Left hindlimb (tissue), 1 donor: ENCODE results near the gene COL27A1.
"Not testable (repeated sequence)": the region's sequence is repeated elsewhere in the genome, so short reads cannot be mapped to it uniquely, and the experiment has no call there.

Experiments used
- DNase-seq: peaks from one replicate; pipeline ENCODE4 v3.0.0-alpha.2; 2018

COL27A1 gene

DNA sequence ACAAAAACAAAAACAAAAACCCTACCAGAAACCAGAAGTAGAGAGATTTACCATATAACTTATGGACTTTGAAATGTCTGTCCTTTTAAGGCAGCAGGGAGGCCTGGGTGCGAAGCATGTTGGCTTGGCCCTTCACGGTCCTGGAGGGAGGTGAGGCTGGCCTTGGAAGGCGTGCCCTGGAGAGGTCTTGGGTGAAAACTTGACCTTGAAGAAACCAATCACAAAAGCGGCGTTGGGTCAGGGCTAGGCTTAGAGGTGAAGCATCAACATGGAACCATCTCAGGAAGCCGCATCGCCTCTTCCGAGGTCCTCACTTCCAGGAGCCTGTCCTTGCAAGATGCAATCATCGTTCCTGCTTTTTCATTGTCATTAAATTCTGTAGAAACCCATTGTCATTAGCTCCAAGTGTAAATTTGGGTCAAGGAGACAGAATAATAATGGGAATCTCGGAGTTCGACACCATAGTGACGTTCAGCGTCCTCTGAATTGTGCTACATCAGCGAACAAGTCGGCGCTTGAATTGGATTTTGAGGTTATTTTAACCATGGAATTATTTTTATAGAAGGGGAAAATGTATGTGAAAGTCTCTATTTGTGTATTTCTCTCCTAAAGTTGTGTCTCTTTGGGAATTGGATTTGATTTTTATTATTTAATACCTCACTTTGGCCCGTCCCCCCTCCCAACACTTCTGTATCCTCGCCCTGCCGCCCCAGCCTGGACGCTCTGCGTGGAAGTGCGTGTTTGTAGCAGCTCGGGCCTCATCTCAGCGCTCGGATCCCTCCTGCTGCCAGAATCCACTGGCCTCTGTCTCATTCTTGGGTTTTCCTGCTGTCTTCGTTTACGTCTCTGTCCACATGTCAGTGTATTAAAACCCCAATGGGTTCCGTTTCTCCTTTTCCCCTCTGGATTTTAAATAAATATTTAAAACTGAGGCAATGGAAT, 156.5 kb downstream of the COL27A1 start:
- DNase-seq = no peak

DNA sequence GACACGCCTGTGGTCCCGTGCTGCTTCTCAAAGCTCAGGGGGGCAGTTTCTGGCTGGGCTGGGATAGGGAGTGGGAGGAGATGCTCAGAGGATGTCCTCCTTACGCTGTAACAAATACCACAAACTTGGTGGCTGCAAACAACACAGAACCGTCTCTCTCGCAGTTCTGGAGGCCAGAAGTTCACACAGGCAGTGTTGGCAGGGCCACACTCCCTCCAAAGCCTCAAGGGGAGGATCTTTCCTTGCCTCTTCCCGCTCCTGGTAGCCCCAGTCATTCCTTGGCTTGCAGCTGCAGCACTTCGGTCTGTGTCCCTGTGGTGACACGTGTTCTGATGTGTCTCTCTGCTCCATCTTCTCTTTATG, 157.2 kb downstream of the COL27A1 start:
- no peak for DNase-seq

DNA sequence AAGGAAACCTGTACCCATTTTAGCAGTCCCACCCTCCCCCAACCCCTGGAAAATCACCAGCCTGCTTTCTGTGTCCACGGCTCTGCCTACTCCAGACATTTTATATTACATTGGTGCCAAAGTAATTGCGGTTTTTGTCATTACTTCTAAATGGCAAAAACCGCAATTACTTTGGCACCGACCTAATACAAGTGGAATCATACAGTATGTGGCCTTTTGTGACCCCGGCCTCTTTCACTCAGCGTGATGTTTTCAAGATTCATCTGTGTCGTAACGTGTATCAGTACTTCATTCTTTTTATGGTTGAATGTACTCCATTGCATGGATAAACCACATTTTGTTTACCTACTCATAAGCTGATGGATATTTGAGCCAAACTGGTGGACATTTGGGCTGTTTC, 157.8 kb downstream of the COL27A1 start:
- DNase-seq = no peak

DNA sequence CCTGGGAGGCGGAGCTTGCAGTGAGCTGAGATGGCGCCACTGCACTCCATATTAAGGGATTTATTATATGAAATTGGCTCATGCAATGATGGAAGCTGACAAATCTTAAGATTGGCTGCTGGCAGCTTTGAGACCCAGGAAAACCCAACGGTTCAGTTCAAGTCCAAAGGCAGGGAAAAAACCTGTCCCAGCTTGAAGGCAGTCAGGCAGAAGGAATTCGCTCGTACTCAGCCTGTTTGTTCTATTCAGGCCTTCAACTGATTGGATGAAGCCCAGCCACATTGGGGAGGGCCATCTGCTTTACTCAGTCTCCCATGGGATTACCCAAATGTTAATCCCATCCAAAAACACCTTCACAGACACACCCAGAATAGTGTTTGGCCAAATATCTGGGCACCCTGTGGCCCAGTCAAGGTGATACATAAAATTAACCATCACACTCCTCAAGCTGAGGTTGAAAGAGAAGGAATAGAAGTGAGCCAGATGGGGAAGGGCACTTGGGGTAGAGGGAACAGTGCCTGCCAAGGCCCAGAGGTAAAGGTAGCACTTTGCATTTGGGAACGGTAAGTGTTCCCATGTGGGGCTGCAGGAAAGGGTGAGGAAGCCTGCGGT, 159.0 kb downstream of the COL27A1 start:
- DNase-seq = no peak

DNA sequence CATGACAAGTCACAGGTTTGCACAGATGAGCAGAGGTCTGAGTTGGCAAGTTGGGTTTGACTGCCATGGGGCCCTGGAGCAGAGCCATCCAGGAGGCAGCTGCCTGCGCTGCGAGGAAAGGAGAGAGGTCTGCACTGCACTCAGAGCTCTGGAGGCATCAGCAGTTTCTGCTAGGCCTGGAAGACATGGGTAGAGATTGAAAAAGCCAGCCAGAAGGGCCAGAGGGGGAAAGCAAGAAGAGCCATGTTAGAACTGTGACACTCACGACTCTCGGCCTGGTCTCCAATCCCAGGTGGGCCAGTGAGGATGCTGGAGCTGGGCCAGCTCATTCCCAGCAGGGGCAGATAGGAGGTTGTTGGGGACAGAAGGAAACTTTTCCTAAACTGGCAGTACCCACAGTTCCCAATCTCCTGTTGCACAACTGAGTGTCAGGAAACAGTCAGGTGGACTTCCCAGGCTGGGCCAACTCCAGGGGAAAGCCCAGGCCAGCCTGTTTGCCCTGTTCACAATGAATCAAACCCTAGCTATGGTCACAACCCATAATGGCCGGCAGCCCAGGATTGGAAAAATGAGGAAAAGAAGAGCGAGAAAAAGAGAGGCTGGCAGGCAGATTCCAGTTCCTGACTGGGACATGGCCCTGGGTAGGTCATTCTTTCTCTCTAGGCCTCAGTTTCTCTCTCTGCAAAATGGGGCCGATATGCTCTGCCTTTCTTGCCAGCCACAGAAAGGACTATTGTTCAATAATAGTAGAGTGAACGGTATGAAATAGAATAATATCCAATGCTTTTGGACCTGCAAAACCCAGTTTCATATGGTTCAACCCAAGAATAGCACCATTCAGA, 159.8 kb downstream of the COL27A1 start:
- DNase-seq = no peak

DNA sequence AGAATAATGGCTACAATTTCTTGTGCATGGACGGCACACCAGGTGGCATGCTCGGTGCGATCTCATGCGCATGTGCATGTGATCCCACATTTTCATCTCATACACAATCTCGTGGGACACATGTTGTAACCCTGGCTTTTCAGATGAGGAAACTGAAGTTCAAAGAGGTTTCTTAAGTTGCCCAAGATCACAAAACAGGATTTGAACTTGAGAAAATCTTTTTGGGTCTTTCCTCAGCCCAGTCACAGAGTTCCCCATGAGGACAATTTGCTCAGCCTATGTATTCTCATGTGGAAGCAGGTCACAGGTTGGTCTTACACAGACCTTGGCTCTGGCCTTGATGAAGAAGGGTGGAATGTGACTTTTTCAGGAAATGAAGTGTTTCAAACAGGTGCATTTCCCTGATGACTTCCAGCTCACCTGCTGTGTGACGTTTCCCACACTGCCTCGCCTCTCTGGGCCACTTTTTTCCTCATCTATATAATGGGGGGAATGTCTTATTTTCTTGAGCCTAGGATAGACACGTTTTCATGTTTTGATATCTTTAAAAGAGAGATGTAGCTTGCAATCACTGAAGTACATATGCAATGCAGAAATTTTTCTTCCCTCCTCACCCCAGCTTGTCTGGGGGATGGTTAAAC, 160.5 kb downstream of the COL27A1 start:
- DNase-seq = no peak

DNA sequence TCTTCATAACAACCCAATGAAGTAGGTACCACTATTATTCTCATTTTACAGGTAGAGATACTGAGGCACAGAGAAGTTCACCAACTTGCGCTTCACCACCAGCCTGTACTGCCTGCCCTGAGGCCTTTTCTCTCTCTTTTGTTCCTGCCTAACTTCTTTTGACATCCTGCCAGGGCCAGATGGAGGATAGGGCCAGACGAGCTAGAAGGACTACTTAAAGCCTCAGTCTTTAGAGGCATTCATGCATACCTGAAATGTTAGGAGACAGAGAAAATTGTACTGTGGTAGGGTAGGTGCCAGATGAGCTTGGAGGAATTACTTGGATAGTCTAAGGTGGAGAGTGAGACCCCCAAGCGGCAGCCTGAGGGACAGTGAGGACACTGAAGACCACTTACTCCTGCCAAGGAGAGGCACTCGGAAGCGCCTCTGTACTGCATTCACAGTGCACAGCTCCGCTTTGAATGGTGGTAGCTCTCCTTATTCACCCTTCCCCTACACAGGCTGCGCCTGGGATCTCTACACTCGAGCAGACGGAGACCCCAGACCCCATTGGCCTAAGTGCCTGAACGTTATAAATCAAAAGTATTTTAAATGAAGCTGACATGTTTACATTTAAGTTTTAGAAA, 161.4 kb downstream of the COL27A1 start:
- DNase-seq = no peak

DNA sequence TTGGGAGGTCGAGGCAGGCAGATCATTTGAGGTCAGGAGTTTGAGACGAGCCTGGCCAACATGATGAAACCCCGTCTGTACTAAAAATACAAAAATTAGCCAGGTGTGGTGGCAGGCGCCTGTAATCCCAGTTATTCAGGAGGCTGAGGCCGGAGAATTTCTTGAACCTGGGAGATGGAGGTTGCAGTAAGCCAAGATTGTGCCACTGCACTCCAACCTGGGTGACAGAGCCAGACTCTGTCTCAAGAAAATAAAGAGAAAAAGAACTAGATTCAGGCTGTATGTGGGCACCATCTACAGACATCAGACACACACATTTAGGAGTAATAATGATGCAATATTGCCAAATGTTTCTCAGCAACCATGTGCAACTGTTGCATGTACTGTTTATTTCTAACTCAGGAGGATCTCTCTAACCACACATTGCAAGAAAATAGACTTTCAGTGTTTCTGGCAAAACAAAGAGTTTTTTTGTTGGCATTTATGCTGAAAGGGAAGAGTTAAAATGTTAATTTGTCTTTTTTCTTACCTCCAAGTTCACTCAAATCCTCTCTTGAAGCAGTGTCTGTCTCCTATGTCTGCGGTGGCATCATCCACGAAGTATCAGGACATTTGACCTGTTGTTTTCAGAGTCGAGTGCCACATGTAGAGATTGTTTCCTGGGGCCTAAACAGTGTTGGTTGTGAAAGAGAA, 162.5 kb downstream of the COL27A1 start:
- DNase-seq = no peak

DNA sequence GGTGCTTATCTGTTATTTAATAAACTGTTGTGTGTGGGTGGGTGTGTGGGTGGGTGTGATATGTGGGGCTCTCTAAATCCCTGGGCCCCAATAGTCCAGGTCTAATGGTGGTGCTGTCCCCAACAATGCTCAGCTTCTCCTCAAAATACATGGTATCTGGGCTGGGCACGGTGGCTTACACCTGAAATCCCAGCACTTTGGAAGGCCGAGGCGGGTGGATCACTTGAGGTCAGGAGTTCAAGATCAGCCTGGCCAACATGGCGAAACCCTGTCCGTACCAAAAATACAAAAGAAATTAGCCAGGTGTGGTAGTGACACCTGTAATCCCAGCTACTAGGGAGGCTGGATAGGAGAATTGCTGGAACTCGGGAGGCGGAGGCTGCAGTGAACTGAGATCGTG, 163.1 kb downstream of the COL27A1 start:
- DNase-seq = no peak

DNA sequence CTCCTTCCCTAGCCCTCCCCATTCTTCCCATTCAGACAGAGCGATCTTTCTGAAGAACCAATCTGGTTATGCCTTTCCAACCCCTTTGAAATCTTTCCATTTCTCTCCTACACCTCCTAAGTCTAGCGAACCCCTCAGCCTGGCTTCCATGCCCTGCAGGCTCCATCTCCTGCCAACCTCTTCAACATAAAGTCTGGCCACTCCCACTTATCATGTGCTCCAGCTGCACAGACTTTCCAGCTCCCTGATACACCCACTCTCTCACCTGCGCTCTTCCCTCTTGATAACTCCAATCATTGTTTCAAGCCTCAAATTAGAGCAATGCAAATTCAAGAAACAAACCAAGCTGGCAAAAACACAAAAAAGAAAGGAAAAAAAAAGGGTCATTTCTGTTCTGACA, 163.8 kb downstream of the COL27A1 start:
- no peak for DNase-seq

DNA sequence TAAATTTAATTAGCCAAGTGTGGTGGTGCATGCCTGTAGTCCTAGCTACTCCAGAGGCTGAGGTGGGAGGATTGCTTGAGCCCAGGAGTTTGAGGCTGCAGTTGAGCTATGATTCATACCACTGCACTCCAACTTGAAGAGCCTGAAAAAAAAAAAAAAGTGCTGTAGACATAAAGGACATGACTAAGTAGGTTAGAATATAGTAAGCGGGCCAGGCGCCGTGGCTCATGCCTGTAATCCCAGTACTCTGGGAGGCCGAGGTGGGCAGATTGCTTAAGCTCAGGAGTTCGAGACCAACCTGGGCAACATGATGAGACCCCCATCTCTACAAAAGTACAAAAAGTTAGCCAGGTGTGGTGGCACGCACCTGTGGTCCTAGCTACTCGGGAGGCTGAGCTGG, 165.4 kb downstream of the COL27A1 start:
- not testable (repeated sequence) for DNase-seq

DNA sequence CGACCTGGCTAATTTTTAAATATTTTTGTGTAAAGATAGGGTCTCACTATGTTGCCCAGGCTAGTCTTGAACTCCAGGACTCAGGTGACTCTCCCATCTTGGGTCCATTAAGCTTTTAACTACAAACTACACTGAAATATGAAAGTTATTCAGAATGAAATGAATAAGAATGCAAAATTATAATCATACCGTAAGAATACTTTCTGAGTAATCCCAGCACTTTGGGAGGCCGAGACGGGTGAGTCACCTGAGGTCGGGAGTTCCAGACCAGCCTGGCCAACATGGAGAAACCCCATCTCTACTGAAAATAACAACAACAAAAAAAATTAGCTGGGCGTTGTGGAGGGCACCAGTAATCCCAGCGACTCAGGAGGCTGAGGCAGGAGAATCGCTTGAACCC, 166.4 kb downstream of the COL27A1 start:
- DNase-seq = no peak

DNA sequence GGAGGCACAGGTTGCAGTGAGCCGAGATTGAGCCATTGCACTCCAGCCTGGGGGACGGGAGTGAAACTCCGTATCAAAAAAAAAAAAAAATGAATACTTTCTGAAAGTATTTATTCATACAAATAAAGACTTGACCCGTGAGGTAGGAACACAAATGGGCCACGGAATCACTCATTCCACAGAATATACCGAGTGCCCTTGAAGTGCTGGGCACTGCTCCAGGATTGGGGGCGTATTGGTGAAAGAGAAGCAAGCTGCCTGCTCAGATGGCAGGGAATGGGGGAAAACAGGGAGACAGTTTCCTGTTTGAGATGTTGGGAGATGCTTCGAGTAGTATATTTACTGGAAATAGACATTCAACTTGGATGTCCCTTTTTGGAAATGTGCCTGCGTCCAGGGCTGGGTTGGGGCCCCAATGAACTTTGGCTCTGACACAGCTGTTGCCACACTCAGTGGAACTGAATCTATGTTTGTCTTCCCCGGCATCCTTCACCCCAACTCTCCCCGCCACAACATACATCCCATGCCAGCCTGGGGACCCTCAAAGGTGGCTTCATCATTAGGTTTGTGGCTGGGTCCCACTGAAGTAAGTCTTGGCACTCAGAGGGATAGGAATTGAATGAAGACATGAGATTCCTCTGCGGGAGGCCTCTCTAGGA, 167.0 kb downstream of the COL27A1 start:
- not testable (repeated sequence) for DNase-seq

DNA sequence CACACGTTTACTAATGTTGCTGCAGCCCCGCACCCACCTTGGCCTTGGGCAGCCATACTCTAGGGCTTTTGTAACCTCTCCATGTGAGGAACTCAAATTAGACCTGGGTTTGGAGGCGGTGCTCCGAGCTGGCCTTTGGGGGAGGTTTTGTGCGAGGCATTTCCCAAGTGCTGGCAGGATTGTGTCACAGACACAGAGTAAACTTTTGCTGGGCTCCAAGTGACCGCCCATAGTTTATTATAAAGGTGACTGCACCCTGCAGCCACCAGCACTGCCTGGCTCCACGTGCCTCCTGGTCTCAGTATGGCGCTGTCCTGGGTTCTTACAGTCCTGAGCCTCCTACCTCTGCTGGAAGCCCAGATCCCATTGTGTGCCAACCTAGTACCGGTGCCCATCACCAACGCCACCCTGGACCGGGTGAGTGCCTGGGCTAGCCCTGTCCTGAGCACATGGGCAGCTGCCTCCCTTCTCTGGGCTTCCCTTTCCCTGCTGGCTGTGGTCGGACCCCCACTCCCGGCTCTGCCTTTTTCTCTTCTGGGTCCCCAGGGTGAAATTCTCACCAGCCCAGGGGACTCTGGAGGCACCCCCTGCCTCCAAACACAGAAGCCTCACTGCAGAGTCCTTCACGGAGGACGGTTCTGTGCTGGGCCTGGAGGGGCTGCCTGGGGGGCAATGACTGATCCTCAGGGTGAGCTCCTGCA, 167.6 kb downstream of the COL27A1 start, which contains the start of gene ORM1:
TSS of gene ORM1 (plus strand) at position 268 of the 701 bp plus-strand sequence. CDS start at position 304, 36 bp downstream.
- DNase-seq = not testable (repeated sequence)

DNA sequence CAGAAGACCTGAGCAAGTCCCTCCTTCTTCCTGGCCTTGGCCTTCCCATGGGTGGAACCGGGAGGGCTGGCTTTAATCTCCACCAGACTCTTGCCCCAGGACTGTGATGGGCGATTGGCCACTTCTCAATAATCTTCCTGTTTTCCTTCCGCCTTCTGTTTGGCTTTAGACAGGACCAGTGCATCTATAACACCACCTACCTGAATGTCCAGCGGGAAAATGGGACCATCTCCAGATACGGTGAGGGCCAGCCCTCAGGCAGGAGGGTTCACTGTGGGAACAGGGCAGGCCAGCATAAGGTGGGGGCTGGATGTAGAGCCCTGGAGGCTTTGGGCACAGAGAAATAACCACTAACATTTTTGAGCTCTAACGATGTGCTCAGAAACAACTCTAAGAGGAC, 168.5 kb downstream of the COL27A1 start:
- not testable (repeated sequence) for DNase-seq

DNA sequence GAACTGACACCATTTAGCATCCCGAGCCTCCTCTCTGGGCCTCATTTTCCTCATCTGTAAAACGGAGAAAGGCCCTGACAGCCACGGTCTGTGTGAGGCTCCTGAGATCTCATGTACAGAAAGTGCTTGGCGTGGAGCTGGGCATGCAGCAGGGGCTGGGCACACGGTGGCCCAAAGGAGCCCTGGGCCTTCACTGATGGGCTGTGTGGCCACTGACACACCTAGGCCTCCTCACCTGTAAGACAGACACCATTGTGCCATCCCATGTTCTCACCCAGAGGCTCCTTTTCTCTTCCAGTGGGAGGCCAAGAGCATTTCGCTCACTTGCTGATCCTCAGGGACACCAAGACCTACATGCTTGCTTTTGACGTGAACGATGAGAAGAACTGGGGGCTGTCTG, 169.2 kb downstream of the COL27A1 start:
- no peak for DNase-seq

DNA sequence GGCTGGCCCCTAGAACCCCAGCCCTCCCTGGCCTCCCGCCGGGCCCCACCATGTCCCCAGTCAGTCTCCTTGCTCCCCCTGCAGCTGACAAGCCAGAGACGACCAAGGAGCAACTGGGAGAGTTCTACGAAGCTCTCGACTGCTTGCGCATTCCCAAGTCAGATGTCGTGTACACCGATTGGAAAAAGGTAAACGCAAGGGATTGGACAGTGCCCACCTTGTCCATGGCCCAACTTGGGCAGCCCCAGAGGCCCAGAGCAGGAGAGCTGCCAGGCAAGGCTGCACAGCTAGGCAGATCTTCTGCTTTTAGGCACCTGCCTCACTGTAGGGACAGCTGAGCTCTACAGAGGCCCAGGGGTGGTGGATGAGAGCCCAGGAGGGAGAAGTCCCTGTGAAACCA, 169.6 kb downstream of the COL27A1 start:
- not testable (repeated sequence) for DNase-seq

DNA sequence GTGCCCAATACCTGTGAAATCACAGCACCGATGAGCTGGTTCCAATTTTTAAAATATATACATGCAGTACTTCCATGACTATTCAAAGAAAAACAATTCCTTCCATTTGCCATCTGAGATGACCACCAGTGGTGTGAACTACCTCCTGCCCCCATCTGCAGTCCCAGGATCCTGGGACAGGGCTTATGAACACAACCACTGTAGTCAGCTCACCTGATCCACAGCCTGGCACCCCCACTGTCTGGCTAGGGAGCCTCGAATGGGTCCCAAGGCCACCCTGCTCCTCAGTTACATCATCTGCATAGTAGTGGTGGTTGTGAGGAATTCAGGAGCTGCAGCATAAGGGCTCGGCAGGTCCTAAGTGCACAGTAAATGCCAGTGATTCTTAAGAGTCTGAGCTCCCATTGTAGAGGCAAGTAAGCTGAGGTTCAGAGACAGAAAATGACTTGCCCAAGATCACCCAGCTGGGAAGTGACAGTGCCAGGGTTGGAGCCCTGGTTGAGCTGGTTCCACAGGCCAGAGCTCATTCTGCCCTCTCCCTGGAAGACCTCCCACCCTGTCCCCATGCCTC, 170.4 kb downstream of the COL27A1 start:
- not testable (repeated sequence) for DNase-seq

DNA sequence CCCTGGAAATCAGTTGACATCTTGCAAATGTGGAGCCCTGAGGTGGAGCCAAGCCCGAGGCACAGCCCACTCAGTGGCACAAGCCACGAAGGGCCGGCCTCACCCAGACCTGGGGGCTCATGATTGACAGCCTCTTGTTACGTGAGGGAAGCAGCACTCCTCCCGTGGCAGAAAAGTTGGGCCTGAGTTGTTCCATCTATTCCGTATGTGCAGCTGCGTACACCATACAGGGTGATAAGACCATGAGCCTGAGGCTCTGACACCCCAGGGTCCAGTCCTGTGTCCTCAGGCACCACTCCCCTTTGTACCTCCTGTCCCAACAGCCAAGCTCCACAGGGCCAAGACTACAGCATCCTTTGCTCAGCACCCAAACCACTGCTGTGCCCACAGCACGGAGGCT, 172.4 kb downstream of the COL27A1 start:
- DNase-seq = peak; percentile 55

DNA sequence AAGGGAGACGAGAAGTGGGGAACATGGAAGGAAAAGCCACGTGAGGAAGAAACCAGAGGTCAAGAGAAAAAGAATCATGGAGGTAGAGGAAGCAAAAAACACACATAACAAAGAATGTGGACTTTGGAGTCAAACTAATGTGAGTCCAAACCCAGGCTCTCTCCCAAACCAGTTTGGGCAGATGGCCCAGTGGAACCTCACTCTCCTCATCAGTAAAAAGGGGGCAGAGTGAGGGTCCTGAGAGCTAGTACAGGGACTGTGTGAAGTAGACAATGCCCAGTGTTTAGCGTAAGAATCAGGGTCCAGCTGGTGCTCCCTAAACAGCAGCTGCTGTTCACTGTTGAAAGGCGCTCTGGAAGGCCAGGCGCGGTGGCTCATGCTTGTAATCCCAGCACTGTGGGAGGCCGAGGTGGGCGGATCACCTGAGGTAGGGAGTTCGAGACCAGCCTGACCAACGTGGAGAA, 173.1 kb downstream of the COL27A1 start:
- not testable (repeated sequence) for DNase-seq
